Colonic mucosa (tissue), 4 donors: ENCODE measurements around the gene FAM234A. TPM values are rescaled to one million over a fixed set of nuclear protein-coding genes. Genes with fewer than 3 reads are reported as not detected.

Experiments used
- DNase-seq: peaks from one replicate; pipeline ENCODE4 v3.0.0-alpha.2; 2020
- H3K27ac ChIP-seq: fragments of 200-600 bp; one replicate; pipeline ENCODE4 v1.8.0; 2021
- H3K27me3 ChIP-seq: fragments of 200-600 bp; one replicate; pipeline ENCODE4 v1.8.0; 2021
- H3K36me3 ChIP-seq: fragments of 200-600 bp; one replicate; pipeline ENCODE4 v1.8.0; 2021
- H3K4me1 ChIP-seq: fragments of 200-600 bp; one replicate; pipeline ENCODE4 v1.8.0; 2021; ENCODE audit warnings: mild to moderate bottlenecking
- H3K4me3 ChIP-seq: fragments of 200-600 bp; one replicate; pipeline ENCODE4 v1.8.0; 2021
- H3K9ac ChIP-seq, 2 donors: one replicate each; pipeline ENCODE4 v1.7.0; 2013; ENCODE audit warnings: control low read depth in 2 of 2, low read depth in 2 of 2, low read length in 2 of 2
- H3K9me3 ChIP-seq: fragments of 200-600 bp; one replicate; pipeline ENCODE4 v1.8.0; 2021
- CTCF ChIP-seq: fragments of 200-600 bp; IDR thresholded peaks from one replicate; pipeline ENCODE4 v1.8.0; 2022; ENCODE audit warnings: antibody characterized with exemption, mild to moderate bottlenecking
- intact Hi-C: fragments of 100-400 bp; cut with DNase I; formaldehyde crosslinking; loops from one replicate; pipeline ENCODE4 v1.14.1; 2022
- total RNA-seq, 2 donors: library from RNA; stranded (reverse); fragmentation: NEBNext Ultra II Directional in 1 of 2; extraction: Animal tissue kit (Norgen Biotek cat#: 25700) in 1 of 2; gene quantifications; one replicate each; pipeline ENCODE4 v1.2.1, GENCODE V29; 2021
- donor health status: healthy.
- donor health status: DM: no; HTN: no; CAD: no.
- donor health status: DM: no; HTN: no; CAD: no.

Gene FAM234A
- total RNA-seq, 2 donors from 2014 or later = 105 to 124 TPM

- intact Hi-C loops = no loop called here
- DNase-seq = no peak
- Histone ChIP-seq H3K9ac (no peak overlapping the region), H3K27ac (no peak overlapping the region), H3K4me1 (peaks cover 6% of the 10 kb centered on the region), H3K9me3 (no peaks in the 10 kb centered on the region), H3K4me3 (no peak overlapping the region), H3K36me3 (no peaks in the 10 kb centered on the region), H3K27me3 (no peaks in the 10 kb centered on the region)
- no peak for TF ChIP-seq CTCF
These were observed 5.3 kb downstream of the FAM234A start for GRCh38 chr16:239948-240277.

- Histone ChIP-seq H3K9me3 (no peaks in the 10 kb centered on the region), H3K9ac (no peak overlapping the region), H3K27me3 (no peaks in the 10 kb centered on the region), H3K4me1 (peaks cover 6% of the 10 kb centered on the region), H3K36me3 (no peaks in the 10 kb centered on the region), H3K27ac (no peak overlapping the region), H3K4me3 (no peak overlapping the region)
- no peak for DNase-seq
- TF ChIP-seq CTCF = no peak
- intact Hi-C loops = no loop called here
These were observed 5.9 kb downstream of the FAM234A start for GRCh38 chr16:240559-240958.

- peaks cover 2% of the 10 kb centered on the region for H3K4me1 ChIP-seq
- intact Hi-C loops = no loop called here
These were observed 7.7 kb downstream of the FAM234A start for GRCh38 chr16:242281-242680.

GRCh38 chr16:243348-243747 is 8.7 kb downstream of the FAM234A start:
- H3K4me1 ChIP-seq = peaks cover 2% of the 10 kb centered on the region
- H3K9me3 ChIP-seq = no peaks in the 10 kb centered on the region
- H3K27ac ChIP-seq = no peak overlapping the region
- H3K9ac ChIP-seq = no peak overlapping the region
- no peak for DNase-seq
- no peak overlapping the region for H3K4me3 ChIP-seq
- TF ChIP-seq CTCF = no peak
- H3K36me3 ChIP-seq = no peaks in the 10 kb centered on the region
- H3K27me3 ChIP-seq = no peaks in the 10 kb centered on the region
- intact Hi-C loops = no loop called here

More at GRCh38 chr16:242281-242680, 7.7 kb downstream of the FAM234A start:
- Histone ChIP-seq H3K27ac (no peak overlapping the region), H3K4me3 (no peak overlapping the region), H3K9me3 (no peaks in the 10 kb centered on the region), H3K36me3 (no peaks in the 10 kb centered on the region), H3K27me3 (no peaks in the 10 kb centered on the region), H3K9ac (no peak overlapping the region)
- DNase-seq = no peak
- no peak for TF ChIP-seq CTCF

GRCh38 chr16:245105-245504 is 10.5 kb downstream of the FAM234A start:
- Histone ChIP-seq H3K27me3 (no peaks in the 10 kb centered on the region), H3K27ac (no peak overlapping the region), H3K4me3 (no peak overlapping the region), H3K9ac (no peak overlapping the region), H3K4me1 (peaks cover 2% of the 10 kb centered on the region), H3K9me3 (no peaks in the 10 kb centered on the region), H3K36me3 (no peaks in the 10 kb centered on the region)
- no peak for DNase-seq
- intact Hi-C loops = no loop called here
- TF ChIP-seq CTCF = no peak

- Histone ChIP-seq H3K27ac (no peak overlapping the region), H3K27me3 (no peaks in the 10 kb centered on the region), H3K4me1 (no peaks in the 10 kb centered on the region), H3K36me3 (no peaks in the 10 kb centered on the region), H3K4me3 (no peak overlapping the region), H3K9me3 (no peaks in the 10 kb centered on the region), H3K9ac (no peak overlapping the region)
- intact Hi-C loops = no loop called here
- DNase-seq = no peak
- TF ChIP-seq CTCF = no peak
These were observed 12.4 kb downstream of the FAM234A start for GRCh38 chr16:247027-247426.
